GM12872 (cell line): ENCODE results near the gene CLSTN1.

Experiments
- CTCF ChIP-seq: IDR thresholded peaks from 3 replicates; pipeline ENCODE4 v1.5.1; 2011; ENCODE audit warnings: low read depth, mild to moderate bottlenecking, low read length, moderate library complexity; ENCODE audit not compliant: insufficient read depth

The CLSTN1 gene

GRCh38 chr1:9850442-9851162, 26.8 kb upstream of the CLSTN1 start:
- no peak for TF ChIP-seq CTCF

GRCh38 chr1:9849691-9850441, 26.1 kb upstream of the CLSTN1 start:
- TF ChIP-seq CTCF, result no peak

GRCh38 chr1:9848022-9848421, 24.3 kb upstream of the CLSTN1 start:
- TF ChIP-seq CTCF, result no peak

- TF ChIP-seq CTCF, result no peak
Observed at GRCh38 chr1:9847269-9847668, 23.5 kb upstream of the CLSTN1 start.

- no peak for TF ChIP-seq CTCF
Observed at GRCh38 chr1:9846611-9847171, 22.9 kb upstream of the CLSTN1 start.

- no peak for TF ChIP-seq CTCF
Observed at GRCh38 chr1:9845914-9846313, 22.1 kb upstream of the CLSTN1 start.

GRCh38 chr1:9844756-9845155, 21.0 kb upstream of the CLSTN1 start:
- no peak for TF ChIP-seq CTCF
